ENCODE results near the gene KRT20. TPM values are rescaled to one million over a fixed set of nuclear protein-coding genes. Genes with fewer than 3 reads are reported as not detected.
A peak's percentile ranks its signal among the peaks of the same experiment; 100 is the strongest.

Gene KRT20
- polyA plus RNA-seq, 3 donors = not detected

DNA sequence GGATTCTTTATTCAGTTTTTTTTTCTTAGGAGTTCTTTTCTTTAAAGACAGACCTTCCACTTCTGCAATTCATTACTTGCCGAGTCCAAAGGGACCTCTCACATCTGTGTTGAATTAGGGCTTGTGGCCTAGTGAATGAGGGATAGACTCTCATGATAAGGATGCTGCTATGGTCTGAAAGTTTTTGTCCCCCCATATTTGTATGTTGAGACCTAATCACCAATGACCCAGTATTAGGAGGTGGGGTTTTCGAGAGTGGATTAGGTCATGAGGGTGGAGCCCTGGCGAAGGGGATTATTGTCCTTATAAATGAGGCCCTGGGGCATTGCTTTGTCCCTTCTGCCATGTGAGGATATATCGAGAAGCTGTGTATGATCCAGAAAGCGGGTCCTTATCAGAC lies 27.5 kb downstream of the KRT20 start:
- H3K4me1 Mint-ChIP-seq = no peaks in the 10 kb centered on the region
- H3K79me2 ChIP-seq (ENCODE audit: insufficient read depth, low read length) = no peaks in the 10 kb centered on the region
- no peaks in the 10 kb centered on the region for H3K9me3 ChIP-seq (replicated peaks in 1 of 2; ENCODE audit: control insufficient read depth in 1 of 2, insufficient read depth in 1 of 2, low read length in 2 of 2)
- no peak overlapping the region for H2AFZ ChIP-seq (ENCODE audit: insufficient read depth, low read depth, low read length, poor library complexity, severe bottlenecking)
- WGBS (ENCODE audit: insufficient coverage) = 95% methylated on average over 3 of the region's 5 CpGs
- H3K4me2 ChIP-seq (replicated peaks; ENCODE audit: extremely low read depth, low read length, poor library complexity, severe bottlenecking) = no peak overlapping the region
- no peak overlapping the region for H3K27ac ChIP-seq (ENCODE audit: low read depth in 1 of 2, low read length in 2 of 2)
- H3K27me3 ChIP-seq (ENCODE audit: control insufficient read depth in 2 of 2, insufficient read depth in 2 of 2, low read length in 2 of 2) = peaks cover 0 to 6% of the 10 kb centered on the region in 2 donors
- no peak overlapping the region for H3K4me3 Mint-ChIP-seq
- peaks cover 9 to 16% (median 13%) of the 10 kb centered on the region in 3 donors for H3K27me3 Mint-ChIP-seq (ENCODE audit: low read depth in 3 of 3)
- no peaks in the 10 kb centered on the region for H3K4me1 ChIP-seq (ENCODE audit: control insufficient read depth in 1 of 2, insufficient read depth in 2 of 2, low read length in 2 of 2)
- H3K27ac Mint-ChIP-seq = no peak overlapping the region
- intact Hi-C loops (cut with micrococcal nuclease) = no loop called here
- no peak overlapping the region for H3K4me3 ChIP-seq (replicated peaks in 1 of 3; ENCODE audit: low read depth in 2 of 3, low read length in 3 of 3)
- H3K36me3 Mint-ChIP-seq = no peaks in the 10 kb centered on the region
- H4K20me1 ChIP-seq (ENCODE audit: insufficient read depth, low read length) = no peaks in the 10 kb centered on the region
- no peak overlapping the region for H3K9ac ChIP-seq (ENCODE audit: insufficient read depth, low read length, poor library complexity, severe bottlenecking)
- peaks cover 0 to 2% (median 0%) of the 10 kb centered on the region in 7 donors for H3K9me3 Mint-ChIP-seq
- DNase-seq = no peak
- H3K36me3 ChIP-seq (replicated peaks in 1 of 2; ENCODE audit: control insufficient read depth in 1 of 2, insufficient read depth in 2 of 2, low read length in 2 of 2) = no peaks in the 10 kb centered on the region
- TF ChIP-seq CTCF (IDR thresholded peaks at IDR 0.05) = no peak

DNA sequence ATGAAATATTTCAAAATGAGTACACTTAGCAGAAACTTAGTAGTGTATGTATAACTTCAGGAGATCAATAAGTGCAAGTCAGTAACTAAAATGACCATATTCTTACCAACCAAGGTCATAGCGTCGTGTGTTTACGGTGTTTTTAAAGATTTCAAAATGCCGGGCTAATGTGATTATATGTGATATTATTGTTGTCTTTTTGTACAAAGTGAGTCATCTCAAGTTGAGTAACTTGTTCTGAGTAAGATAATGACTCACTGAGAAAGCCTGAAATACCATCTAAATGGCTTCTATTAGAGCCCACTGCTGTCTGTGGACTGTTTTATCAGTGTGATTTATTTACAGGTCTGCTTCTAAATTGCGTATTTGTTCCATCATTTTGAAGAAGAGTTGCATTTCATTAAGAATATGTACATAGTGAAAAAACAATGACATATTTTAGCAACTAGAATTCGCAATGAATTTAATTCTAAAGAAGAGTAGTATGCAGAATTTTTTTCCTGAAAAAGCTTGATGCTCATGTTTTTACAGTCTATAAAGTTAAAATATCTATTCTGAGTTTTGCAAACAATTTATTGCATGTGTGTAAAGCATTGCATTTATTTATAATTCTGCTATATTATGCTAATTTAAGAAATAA lies 30.7 kb downstream of the KRT20 start:
- Mint-ChIP-seq H3K36me3 (no peaks in the 10 kb centered on the region), H3K9me3 (peaks cover 0 to 2% (median 0%) of the 10 kb centered on the region in 7 donors), H3K4me3 (no peak overlapping the region), H3K27me3 (ENCODE audit: low read depth in 3 of 3) (peaks cover 7 to 15% (median 12%) of the 10 kb centered on the region in 3 donors), H3K4me1 (no peaks in the 10 kb centered on the region), H3K27ac (no peak overlapping the region)
- no peak overlapping the region for H3K9ac ChIP-seq (ENCODE audit: insufficient read depth, low read length, poor library complexity, severe bottlenecking)
- H3K9me3 ChIP-seq (replicated peaks in 1 of 2; ENCODE audit: control insufficient read depth in 1 of 2, insufficient read depth in 1 of 2, low read length in 2 of 2) = no peaks in the 10 kb centered on the region
- no peaks in the 10 kb centered on the region for H3K36me3 ChIP-seq (replicated peaks in 1 of 2; ENCODE audit: control insufficient read depth in 1 of 2, insufficient read depth in 2 of 2, low read length in 2 of 2)
- peak; percentile 23 to 60 (median 40) for DNase-seq
- intact Hi-C loops (cut with micrococcal nuclease) = no loop called here
- H3K4me3 ChIP-seq (replicated peaks in 1 of 3; ENCODE audit: low read depth in 2 of 3, low read length in 3 of 3) = no peak overlapping the region
- no peak overlapping the region for H2AFZ ChIP-seq (ENCODE audit: insufficient read depth, low read depth, low read length, poor library complexity, severe bottlenecking)
- WGBS (ENCODE audit: insufficient coverage) = 20% methylated on average over 1 of the region's 6 CpGs
- no peaks in the 10 kb centered on the region for H3K4me1 ChIP-seq (ENCODE audit: control insufficient read depth in 1 of 2, insufficient read depth in 2 of 2, low read length in 2 of 2)
- H4K20me1 ChIP-seq (ENCODE audit: insufficient read depth, low read length) = no peaks in the 10 kb centered on the region
- H3K79me2 ChIP-seq (ENCODE audit: insufficient read depth, low read length) = no peaks in the 10 kb centered on the region
- no peak for TF ChIP-seq CTCF (IDR thresholded peaks at IDR 0.05)
- H3K27ac ChIP-seq (ENCODE audit: low read depth in 1 of 2, low read length in 2 of 2) = no peak overlapping the region
- peaks cover 2 to 9% of the 10 kb centered on the region in 2 donors for H3K27me3 ChIP-seq (ENCODE audit: control insufficient read depth in 2 of 2, insufficient read depth in 2 of 2, low read length in 2 of 2)
- no peak overlapping the region for H3K4me2 ChIP-seq (replicated peaks; ENCODE audit: extremely low read depth, low read length, poor library complexity, severe bottlenecking)
